Vagina (tissue), 2 donors: ENCODE data around the gene POU2AF3. TPM values are rescaled to one million over a fixed set of nuclear protein-coding genes. Genes with fewer than 3 reads are reported as not detected.
A peak's percentile ranks its signal among the peaks of the same experiment; 100 is the strongest.
"Not testable (repeated sequence)": the region's sequence is repeated elsewhere in the genome, so short reads cannot be mapped to it uniquely, and the experiment has no call there.

Experiments
- DNase-seq, 2 donors: peaks; one replicate each; pipeline ENCODE4 v3.0.0-alpha.2; 2017; ENCODE audit errors: extremely low spot score in 2 of 2
- H3K27ac ChIP-seq: fragments of 200-600 bp; sonication (generic); one replicate; pipeline ENCODE4 v1.5.1; 2019
- H3K27me3 ChIP-seq: fragments of 200-600 bp; sonication (generic); one replicate; pipeline ENCODE4 v1.5.1; 2019
- H3K36me3 ChIP-seq, 2 donors: fragments of 200-600 bp; sonication (generic); one replicate each; pipeline ENCODE4 v1.5.1; 2017 to 2019
- H3K4me1 ChIP-seq: fragments of 200-600 bp; sonication (generic); one replicate; pipeline ENCODE4 v1.5.1; 2019
- H3K4me3 ChIP-seq, 2 donors: fragments of 200-600 bp; sonication (generic); 1 replicate in 1 of 2; 2 replicates in 1 of 2; pipeline ENCODE4 v1.5.1; 2016 to 2019
- H3K9me3 ChIP-seq: fragments of 200-600 bp; sonication (generic); one replicate; pipeline ENCODE4 v1.5.1; 2019
- POLR2A ChIP-seq, 2 donors: fragments of 450-650 bp; IDR thresholded peaks; one replicate each; pipeline ENCODE4 v1.6.1; 2017; ENCODE audit warnings: antibody characterized with exemption in 2 of 2, mild to moderate bottlenecking in 2 of 2, moderate library complexity in 2 of 2
- POLR2AphosphoS5 ChIP-seq, 2 donors: sonication (generic); formaldehyde crosslinking; IDR thresholded peaks; one replicate each; pipeline ENCODE4 v1.9.0; 2017; ENCODE audit warnings: antibody characterized with exemption in 2 of 2, mild to moderate bottlenecking in 2 of 2, low read depth in 1 of 2; ENCODE audit not compliant: insufficient read depth in 1 of 2
- intact Hi-C: fragments of 100-400 bp; cut with DNase I; formaldehyde crosslinking; loops from one replicate; pipeline ENCODE4 v1.15.1; 2023
- total RNA-seq: library from RNA; depleted of rRNA; stranded (reverse); fragments of >200 nt; gene quantifications from one replicate; pipeline ENCODE4 v1.2.3, GENCODE V29; 2016
- TF ChIP-seq, protein P1 (sequence below), 3 experiments: fragments of 450-650 bp in 2 of 3; fragments of 200-600 bp in 1 of 3; sonication (generic) in 1 of 3; IDR thresholded peaks; one replicate each; pipeline ENCODE4 v1.5.1; 2017 to 2019; ENCODE audit warnings: antibody characterized with exemption in 3 of 3, mild to moderate bottlenecking in 2 of 3, moderate library complexity in 2 of 3

POU2AF3 gene
- total RNA-seq, 1 donor from 2014 or later = 3.2 TPM

DNA sequence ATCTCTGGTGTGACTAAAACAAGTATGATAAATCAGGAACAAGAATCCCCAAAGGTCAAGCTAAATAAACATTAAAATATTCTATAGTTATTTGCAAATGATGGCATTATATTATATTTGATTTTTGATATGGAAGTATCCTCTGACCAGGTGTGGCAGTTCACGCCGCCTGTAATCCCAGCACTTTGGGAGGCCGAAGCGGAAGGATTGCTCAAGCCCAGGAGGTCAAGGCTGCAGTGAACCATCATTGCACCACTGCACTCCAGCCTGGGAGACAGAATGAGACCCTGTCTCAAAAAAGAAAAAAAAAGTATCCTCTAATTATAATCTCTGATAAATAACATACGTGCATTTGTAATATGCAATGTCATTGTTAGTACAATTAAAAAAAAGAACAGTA lies 6.6 kb upstream of the POU2AF3 start:
- no peak overlapping the region for H3K4me3 ChIP-seq
- no peak overlapping the region for H3K27ac ChIP-seq
- no peak for TF ChIP-seq POLR2AphosphoS5 (IDR thresholded peaks at IDR 0.05; ENCODE audit: insufficient read depth in 1 of 2, low read depth in 1 of 2)
- H3K4me1 ChIP-seq = no peaks in the 10 kb centered on the region
- H3K27me3 ChIP-seq = no peaks in the 10 kb centered on the region
- intact Hi-C loops = no loop called here
- DNase-seq = no peak
- no peaks in the 10 kb centered on the region for H3K9me3 ChIP-seq
- H3K36me3 ChIP-seq = no peaks in the 10 kb centered on the region

DNA sequence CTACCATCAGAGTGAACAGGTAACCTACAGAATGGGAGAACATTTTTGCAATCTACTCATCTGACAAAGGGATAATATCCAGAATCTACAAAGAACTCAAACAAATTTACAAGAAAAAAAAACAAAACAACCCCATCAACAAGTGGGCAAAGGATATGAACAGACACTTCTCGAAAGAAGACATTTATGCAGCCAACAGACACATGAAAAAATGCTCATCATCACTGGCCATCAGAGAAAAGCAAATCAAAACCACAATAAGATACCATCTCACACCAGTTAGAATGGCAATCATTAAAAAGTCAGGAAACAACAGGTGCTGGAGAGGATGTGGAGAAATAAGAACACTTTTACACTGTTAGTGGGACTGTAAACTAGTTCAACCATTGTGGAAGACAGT lies 5.9 kb upstream of the POU2AF3 start:
- H3K27me3 ChIP-seq, H3K9me3 ChIP-seq, H3K27ac ChIP-seq, H3K4me3 ChIP-seq, DNase-seq, H3K4me1 ChIP-seq, H3K36me3 ChIP-seq, intact Hi-C loops: not testable (repeated sequence)

DNA sequence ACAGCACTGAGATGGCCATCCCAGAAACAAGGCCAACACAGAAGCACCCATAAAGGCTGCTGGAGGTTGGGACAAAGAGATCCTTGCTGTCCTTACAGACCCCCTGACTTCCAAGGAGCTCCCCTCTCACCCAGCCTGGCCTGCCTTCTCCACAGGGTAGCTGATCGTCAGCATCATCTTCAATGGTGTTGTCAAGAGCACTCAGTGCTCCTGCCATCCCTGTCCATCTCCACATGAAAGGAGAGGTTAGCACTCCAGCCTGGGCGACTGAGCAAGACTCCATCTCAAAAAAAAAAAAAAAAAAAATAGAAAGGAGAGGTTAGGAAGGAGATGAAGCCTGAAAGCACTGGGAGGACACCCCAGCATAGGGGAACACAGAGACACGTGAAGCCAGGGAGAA lies 2.1 kb upstream of the POU2AF3 start:
- TF ChIP-seq POLR2AphosphoS5 (IDR thresholded peaks at IDR 0.05; ENCODE audit: insufficient read depth in 1 of 2, low read depth in 1 of 2) = no peak

DNA sequence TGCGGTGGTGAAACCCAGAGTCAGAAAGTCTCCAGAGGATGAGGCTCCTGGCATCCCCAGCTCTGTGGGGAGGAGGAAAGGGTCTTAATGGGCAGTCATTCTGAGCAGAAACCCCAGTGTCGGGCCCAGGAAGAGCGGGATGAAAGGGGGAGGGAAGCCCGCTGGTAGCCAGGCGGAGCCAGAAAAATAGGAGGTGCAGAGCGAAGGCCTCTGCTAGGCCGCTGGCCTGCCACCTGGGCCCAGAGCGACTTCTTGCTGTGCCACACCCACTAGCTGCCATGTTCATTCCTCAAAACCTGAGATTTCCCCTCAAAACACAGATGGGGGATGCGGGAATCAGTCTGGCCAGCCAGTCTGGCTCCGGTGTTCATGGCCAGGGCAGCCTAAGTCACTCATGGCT lies 650 bp upstream of the POU2AF3 start:
- H3K36me3 ChIP-seq = no peaks in the 10 kb centered on the region
- no peaks in the 10 kb centered on the region for H3K9me3 ChIP-seq
- no peak overlapping the region for H3K27ac ChIP-seq
- intact Hi-C loops = no loop called here
- H3K4me1 ChIP-seq = peaks cover 13% of the 10 kb centered on the region
- TF ChIP-seq POLR2A (IDR thresholded peaks at IDR 0.05) = no peak
- DNase-seq = no peak
- H3K4me3 ChIP-seq = no peak overlapping the region
- H3K27me3 ChIP-seq = no peaks in the 10 kb centered on the region

More for the DNA sequence above, 2.1 kb upstream of the POU2AF3 start:
- Histone ChIP-seq H3K4me3 (no peak overlapping the region), H3K36me3 (no peaks in the 10 kb centered on the region), H3K4me1 (peaks cover 13% of the 10 kb centered on the region), H3K9me3 (no peaks in the 10 kb centered on the region), H3K27ac (no peak overlapping the region), H3K27me3 (no peaks in the 10 kb centered on the region)
- DNase-seq = no peak
- intact Hi-C loops = no loop called here

DNA sequence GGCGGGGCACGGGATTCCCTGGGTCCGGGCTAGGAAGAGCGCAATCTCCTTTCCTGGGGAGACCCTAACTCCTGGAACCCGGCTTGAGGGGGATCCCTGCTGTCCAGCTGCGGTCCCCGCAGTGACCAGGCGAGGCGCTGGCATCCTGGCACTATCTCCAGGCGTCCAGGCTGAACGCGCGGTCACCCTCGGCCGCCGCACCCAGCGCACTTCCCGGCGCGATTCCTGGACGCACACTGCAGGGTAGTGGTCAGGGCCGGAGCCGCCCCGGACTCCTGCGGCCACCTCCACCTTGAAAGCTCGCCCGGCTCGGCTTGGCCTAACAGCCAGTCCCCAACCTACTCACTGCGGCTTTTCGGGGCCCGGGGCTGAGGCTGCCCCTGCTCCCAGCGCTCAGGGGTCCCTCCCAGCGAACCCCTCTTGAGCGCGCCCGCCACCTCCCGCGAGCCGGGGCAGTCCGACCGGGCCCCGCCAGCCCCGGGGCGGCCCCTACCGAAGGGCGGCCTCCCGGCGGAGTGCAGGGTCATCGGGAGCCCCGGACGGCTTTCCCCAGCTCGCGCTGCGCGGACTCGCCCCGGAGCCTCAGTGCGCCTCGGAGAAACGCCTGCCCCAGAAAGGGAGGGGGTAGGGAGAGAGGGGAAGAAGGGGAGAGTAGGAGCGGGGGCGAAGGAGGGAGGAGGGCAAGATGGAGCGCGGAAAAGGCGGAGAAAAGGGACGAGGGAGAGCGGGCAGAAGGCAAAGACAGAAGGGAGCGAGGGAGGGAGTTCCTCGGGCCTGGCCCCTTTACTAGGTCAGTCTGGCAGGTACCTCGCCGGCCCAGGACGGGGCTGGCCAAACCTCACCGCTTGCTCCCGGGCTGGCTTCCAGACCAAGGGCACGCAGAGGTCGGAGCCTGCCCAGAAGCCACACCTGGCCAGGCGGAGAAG lies 1.0 kb downstream of the POU2AF3 start:
- Histone ChIP-seq H3K27me3 (no peaks in the 10 kb centered on the region), H3K27ac (peak overlapping the region; percentile 85), H3K4me3 (peak overlapping the region; percentile 61 to 74), H3K36me3 (no peaks in the 10 kb centered on the region), H3K9me3 (no peaks in the 10 kb centered on the region), H3K4me1 (peaks cover 13% of the 10 kb centered on the region)
- intact Hi-C loops = no loop called here
- TF ChIP-seq, protein P1, sequence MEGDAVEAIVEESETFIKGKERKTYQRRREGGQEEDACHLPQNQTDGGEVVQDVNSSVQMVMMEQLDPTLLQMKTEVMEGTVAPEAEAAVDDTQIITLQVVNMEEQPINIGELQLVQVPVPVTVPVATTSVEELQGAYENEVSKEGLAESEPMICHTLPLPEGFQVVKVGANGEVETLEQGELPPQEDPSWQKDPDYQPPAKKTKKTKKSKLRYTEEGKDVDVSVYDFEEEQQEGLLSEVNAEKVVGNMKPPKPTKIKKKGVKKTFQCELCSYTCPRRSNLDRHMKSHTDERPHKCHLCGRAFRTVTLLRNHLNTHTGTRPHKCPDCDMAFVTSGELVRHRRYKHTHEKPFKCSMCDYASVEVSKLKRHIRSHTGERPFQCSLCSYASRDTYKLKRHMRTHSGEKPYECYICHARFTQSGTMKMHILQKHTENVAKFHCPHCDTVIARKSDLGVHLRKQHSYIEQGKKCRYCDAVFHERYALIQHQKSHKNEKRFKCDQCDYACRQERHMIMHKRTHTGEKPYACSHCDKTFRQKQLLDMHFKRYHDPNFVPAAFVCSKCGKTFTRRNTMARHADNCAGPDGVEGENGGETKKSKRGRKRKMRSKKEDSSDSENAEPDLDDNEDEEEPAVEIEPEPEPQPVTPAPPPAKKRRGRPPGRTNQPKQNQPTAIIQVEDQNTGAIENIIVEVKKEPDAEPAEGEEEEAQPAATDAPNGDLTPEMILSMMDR (IDR thresholded peaks at IDR 0.05) = peak in 1 of 3 experiments; percentile 36
- TF ChIP-seq POLR2A (IDR thresholded peaks at IDR 0.05) = no peak
- no peak for DNase-seq

DNA sequence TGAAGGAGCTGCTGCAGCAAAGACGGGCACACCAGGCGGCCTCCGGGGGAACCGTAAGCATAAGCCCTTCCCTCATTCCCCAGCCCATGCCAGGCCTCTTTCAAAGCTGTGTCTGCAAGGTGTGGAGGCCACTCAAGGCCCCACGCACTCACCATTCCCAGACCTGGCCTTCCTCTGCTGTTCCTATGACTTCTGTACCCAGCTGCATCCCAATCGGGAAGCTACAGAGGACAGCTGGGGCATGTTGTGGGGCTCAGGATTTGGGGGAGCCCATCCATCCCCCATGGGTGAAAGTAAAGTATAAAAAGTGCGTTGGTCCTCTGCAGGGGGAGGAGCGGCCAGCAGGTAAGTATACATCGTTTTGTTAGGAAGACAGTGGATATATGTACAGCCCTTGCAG lies 2.2 kb downstream of the POU2AF3 start:
- intact Hi-C loops = no loop called here
- Histone ChIP-seq H3K4me3 (no peak overlapping the region), H3K27ac (no peak overlapping the region), H3K36me3 (no peaks in the 10 kb centered on the region), H3K27me3 (no peaks in the 10 kb centered on the region), H3K4me1 (peaks cover 13% of the 10 kb centered on the region), H3K9me3 (no peaks in the 10 kb centered on the region)
- TF ChIP-seq POLR2A (IDR thresholded peaks at IDR 0.05) = no peak
- TF ChIP-seq, protein P1 (IDR thresholded peaks at IDR 0.05) = no peak
- no peak for TF ChIP-seq POLR2AphosphoS5 (IDR thresholded peaks at IDR 0.05; ENCODE audit: insufficient read depth in 1 of 2, low read depth in 1 of 2)
- no peak for DNase-seq

DNA sequence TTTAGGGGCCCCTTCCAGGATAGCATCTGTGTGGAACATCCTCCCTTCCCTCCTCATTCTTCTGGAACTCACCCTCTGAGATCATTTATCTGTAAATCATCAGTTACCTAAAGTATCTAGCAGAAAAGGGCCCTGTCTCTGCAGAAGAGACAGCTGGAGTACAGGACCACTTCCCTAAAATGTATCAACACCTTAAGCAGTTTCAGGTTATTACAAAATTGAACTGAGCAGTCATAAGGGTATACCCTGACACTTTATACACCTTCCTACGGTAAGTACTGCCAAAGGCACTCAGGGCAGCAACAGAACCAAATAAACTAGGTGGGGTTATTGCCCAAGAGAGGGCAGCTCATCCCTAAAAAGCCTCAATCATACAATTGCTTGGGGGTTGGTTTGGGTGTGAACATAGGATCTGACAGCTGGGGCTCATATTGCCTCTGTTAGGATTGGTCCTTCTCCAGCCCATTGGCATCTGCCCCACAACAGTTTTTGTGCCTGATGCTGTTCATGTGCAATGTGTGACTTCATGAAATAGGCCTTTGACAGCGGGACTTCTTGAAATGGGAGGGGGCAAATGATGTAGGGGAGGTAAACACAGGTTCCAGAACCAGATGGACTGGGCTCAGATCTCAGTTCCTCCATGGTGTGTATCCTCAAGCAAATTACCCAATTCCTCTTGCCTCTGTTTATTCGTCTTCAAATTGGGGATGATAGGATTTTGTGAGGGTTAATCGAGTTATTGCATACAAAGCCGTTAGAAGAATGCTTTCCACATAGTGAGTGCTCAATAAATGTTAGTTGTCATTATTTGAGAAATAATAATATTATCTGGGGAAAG lies 2.9 kb downstream of the POU2AF3 start:
- intact Hi-C loops = no loop called here
- no peaks in the 10 kb centered on the region for H3K36me3 ChIP-seq
- no peak overlapping the region for H3K27ac ChIP-seq
- no peak for DNase-seq
- no peak overlapping the region for H3K4me3 ChIP-seq
- H3K27me3 ChIP-seq = no peaks in the 10 kb centered on the region
- peaks cover 13% of the 10 kb centered on the region for H3K4me1 ChIP-seq
- H3K9me3 ChIP-seq = no peaks in the 10 kb centered on the region
- no peak for TF ChIP-seq POLR2AphosphoS5 (IDR thresholded peaks at IDR 0.05; ENCODE audit: insufficient read depth in 1 of 2, low read depth in 1 of 2)
- no peak for TF ChIP-seq POLR2A (IDR thresholded peaks at IDR 0.05)
- TF ChIP-seq, protein P1 (IDR thresholded peaks at IDR 0.05) = no peak
